Gastrocnemius medialis (tissue), 4 donors: ENCODE results near the gene OTOA.

Experiments used
- CTCF ChIP-seq, 5 experiments: fragments of 450-650 bp in 3 of 5; fragments of 200-600 bp in 2 of 5; sonication (generic) in 2 of 5; IDR thresholded peaks in 4 of 5; conservative IDR thresholded peaks in 1 of 5; 1 replicate in 4 of 5; 2 replicates in 1 of 5; pipeline ENCODE4 v1.5.1; 2016 to 2019; ENCODE audit warnings: antibody characterized with exemption in 5 of 5, mild to moderate bottlenecking in 3 of 5, moderate library complexity in 3 of 5
- POLR2A ChIP-seq, 2 donors: fragments of 450-650 bp; IDR thresholded peaks; one replicate each; pipeline ENCODE4 v1.6.1; 2017; ENCODE audit warnings: antibody characterized with exemption in 2 of 2, mild to moderate bottlenecking in 2 of 2, moderate library complexity in 2 of 2

- no peak for TF ChIP-seq CTCF (IDR thresholded peaks at IDR 0.05 in 4 of 5, conservative IDR thresholded peaks at IDR 0.05 in 1 of 5)
- TF ChIP-seq POLR2A (IDR thresholded peaks at IDR 0.05), result no peak
Observed at GRCh38 chr16:21698169-21699032, 34.6 kb downstream of the OTOA start.
